HFF-Myc (cell line): ENCODE results near the gene NR2F2.

Source experiments
- DNase-seq: peaks from one replicate; pipeline ENCODE4 v3.0.0-alpha.2; 2011; ENCODE audit warnings: low read depth; ENCODE audit errors: extremely low read depth
- H3K4me3 ChIP-seq: replicated peaks from 2 replicates; pipeline ENCODE4 v1.5.1; 2011; ENCODE audit warnings: low read depth, mild to moderate bottlenecking, control low read depth, low read length
- TF ChIP-seq, protein P1 (sequence below): IDR thresholded peaks from 2 replicates; pipeline ENCODE4 v1.5.1; 2012; ENCODE audit warnings: mild to moderate bottlenecking, low read depth, low read length, control low read depth; ENCODE audit errors: missing control alignments

Gene NR2F2

DNA sequence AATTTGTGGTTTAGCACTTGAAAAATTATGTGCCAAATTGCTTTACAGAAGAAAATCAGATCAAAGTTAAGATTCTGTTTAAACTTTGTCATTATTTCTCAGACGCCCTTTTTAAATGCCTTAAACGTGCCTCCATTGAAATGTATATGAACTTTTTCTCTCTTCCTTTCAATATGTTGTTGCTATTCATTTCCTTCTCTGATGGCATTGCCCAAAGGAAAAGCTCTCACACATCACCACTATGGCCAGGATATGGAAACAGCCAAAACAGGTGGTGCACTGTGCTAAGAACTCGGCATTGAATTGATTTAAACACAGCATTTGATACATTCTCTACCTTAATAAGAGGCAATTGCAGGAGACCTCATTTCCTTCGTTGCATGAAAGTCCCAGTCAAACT is 35.7 kb upstream of the NR2F2 start:
- DNase-seq = no peak
- TF ChIP-seq, protein P1, sequence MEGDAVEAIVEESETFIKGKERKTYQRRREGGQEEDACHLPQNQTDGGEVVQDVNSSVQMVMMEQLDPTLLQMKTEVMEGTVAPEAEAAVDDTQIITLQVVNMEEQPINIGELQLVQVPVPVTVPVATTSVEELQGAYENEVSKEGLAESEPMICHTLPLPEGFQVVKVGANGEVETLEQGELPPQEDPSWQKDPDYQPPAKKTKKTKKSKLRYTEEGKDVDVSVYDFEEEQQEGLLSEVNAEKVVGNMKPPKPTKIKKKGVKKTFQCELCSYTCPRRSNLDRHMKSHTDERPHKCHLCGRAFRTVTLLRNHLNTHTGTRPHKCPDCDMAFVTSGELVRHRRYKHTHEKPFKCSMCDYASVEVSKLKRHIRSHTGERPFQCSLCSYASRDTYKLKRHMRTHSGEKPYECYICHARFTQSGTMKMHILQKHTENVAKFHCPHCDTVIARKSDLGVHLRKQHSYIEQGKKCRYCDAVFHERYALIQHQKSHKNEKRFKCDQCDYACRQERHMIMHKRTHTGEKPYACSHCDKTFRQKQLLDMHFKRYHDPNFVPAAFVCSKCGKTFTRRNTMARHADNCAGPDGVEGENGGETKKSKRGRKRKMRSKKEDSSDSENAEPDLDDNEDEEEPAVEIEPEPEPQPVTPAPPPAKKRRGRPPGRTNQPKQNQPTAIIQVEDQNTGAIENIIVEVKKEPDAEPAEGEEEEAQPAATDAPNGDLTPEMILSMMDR = no peak
- H3K4me3 ChIP-seq = no peak overlapping the region

DNA sequence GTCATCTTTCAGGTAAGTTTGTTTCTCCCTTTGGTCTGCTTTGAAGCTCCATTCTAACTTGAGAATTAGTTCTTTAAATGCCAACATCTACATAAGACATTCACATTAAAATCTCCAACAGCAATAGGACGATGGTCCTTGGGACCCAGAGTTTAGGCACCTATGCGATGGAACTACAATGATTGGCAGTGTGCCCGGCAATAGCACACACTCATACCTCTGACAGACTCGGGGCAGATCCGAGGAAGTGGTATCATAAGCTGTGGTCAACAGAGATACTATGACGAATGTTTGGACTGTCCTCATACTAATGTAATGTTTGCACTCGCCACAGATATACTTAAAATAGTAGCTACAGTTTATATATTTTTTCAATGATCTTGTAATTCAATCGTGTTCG is 34.2 kb upstream of the NR2F2 start:
- no peak for DNase-seq
- TF ChIP-seq, protein P1 = no peak
- no peak overlapping the region for H3K4me3 ChIP-seq

DNA sequence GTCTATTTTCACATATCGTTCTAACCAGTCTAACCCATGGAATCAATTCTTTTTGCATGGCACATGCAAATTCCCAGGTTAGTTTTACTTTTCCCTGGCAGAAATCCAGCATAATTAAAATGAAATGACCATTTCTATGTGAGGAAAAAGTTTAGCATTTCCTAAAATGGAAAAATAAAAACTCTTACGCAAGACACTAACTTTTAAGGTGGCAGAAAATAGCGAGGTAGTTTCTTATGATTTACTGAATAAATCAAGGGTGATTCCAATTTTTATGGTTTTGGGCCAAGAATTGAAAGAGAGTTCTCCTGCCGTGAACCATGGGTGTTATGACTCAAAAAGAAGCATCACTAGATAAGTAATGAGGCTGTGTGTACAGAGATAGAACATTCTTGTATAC is 32.7 kb upstream of the NR2F2 start:
- no peak for DNase-seq
- TF ChIP-seq, protein P1 = no peak
- H3K4me3 ChIP-seq = no peak overlapping the region

DNA sequence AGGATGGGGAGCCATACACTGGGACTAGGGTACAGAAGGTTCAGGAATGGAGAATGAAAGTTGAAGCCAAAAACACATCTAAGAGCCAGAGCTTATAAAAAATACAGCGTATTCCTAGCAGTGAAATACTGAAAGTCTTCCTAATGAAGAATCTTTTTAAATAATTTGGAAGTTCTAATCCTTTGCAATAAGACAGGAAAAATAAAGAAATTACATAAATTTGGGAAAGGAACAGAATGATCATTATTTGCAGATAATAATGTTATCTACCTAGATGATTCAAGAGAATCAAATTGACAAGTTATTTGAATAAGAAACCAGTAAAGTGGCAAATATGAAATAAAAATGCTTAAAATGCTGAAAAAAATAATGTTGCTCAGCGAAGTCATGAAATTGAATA is 32.3 kb upstream of the NR2F2 start:
- TF ChIP-seq, protein P1 = no peak
- no peak for DNase-seq
- no peak overlapping the region for H3K4me3 ChIP-seq

DNA sequence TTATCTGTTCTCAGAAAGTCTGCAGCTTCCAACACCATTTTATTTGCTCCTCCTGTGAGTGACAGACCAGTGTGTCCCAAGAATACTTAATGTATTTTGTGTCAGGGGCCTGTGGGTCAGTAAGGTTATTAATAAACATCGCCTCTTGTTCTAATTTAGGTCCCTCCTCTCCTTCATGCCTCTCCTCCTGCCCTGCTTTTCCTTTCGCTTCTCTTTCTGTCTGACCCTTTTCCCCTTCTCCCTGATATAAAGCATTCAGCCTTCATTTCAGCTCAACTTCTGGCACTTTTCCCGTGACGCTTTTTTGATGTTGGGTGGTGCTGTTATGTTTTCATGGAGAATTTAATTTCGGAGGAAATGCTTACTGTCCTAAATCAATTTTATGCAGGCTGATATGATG is 29.7 kb upstream of the NR2F2 start:
- TF ChIP-seq, protein P1 = no peak
- H3K4me3 ChIP-seq = no peak overlapping the region
- no peak for DNase-seq

DNA sequence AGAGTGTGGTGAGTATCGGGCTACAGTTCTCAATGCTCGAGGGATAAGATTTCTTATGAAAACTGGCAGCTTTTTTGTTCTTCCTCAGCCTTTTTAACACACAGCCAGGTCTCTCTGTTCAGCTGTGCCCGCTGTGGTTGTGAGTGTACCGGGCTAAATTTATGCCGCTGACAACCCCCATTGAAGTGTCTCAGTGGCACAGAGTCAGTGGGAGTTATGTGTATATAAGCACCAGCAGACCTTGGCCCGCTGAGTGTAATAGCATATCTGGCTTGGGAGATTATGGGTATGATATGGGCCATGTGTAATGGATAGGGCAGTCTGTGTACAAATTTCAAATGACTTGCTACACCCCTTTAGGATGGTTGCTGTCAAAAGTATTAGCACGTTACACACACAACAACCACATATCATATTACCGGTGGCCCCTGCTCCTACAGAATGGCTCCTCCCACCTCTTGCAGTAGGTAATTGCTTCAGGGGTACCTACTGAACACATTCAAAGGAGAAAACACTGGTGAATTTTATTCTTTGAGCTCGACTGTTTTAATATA is 26.9 kb upstream of the NR2F2 start:
- TF ChIP-seq, protein P1 = no peak
- no peak overlapping the region for H3K4me3 ChIP-seq
- no peak for DNase-seq

DNA sequence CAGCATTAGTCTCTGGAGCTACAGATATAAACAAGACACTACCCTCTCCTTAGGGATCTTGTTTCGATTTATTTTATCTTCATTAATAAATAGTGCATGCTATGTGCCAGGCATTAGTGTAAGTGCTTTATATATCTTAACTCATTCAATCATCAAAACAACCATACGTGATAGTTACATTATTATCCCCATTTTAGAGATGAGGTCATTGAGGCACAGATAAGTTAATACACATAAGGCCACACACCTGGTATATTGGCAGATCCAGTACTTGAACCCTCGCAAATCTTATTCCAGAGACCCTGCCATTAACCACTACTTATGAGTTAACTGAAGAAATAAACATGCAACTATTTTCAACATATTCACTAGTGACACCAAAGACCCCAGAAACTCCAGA is 25.7 kb upstream of the NR2F2 start:
- no peak for DNase-seq
- TF ChIP-seq, protein P1 = no peak
- no peak overlapping the region for H3K4me3 ChIP-seq
